GM23248 (cell line): ENCODE results near the gene KCNJ6.

Experiments used
- EZH2 ChIP-seq: fragments of 200-600 bp; sonication (generic); IDR thresholded peaks from 2 replicates; pipeline ENCODE4 v1.6.1; 2018; ENCODE audit warnings: antibody characterized with exemption, mild to moderate bottlenecking; ENCODE audit not compliant: insufficient read depth, poor library complexity, severe bottlenecking
- EZH2phosphoT487 ChIP-seq: fragments of 200-600 bp; sonication (generic); IDR thresholded peaks from 2 replicates; pipeline ENCODE4 v1.6.1; 2018; ENCODE audit warnings: antibody characterized with exemption, moderate library complexity, mild to moderate bottlenecking, low read depth; ENCODE audit not compliant: insufficient read depth

DNA sequence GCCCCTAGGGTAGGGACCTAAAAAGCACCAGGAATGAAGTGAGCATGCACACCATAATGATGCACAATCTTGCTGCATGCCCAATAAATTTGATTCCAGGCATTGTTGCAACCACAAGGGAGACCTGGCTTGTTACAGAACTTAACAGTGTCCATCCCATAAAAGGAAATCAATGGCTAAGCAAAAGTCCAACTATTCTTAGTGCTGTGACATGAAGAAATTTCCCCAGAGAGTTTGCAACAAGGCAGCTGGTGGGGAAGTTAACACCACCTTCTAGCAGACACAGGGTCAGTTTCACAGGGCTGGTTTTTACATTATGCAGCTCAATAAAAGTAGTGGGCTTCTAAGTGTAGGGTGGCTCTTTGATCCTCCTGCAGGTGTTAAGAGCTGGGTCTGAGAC is 221.1 kb downstream of the KCNJ6 start:
- TF ChIP-seq EZH2 (no peak), EZH2phosphoT487 (no peak)
